ENCODE measurements around the gene LIN52.

LIN52 gene

GRCh38 chr14:74179856-74180255 lies 95.1 kb downstream of the LIN52 start:
- no peaks in the 10 kb centered on the region for H4K20me1 ChIP-seq (ENCODE audit: insufficient read depth, low read length)
- no peak for DNase-seq
- no peaks in the 10 kb centered on the region for H3K9me2 ChIP-seq (replicated peaks; ENCODE audit: insufficient read depth, low read length)
- no peak overlapping the region for H3K9ac ChIP-seq (ENCODE audit: low read length)
- 0 out of 2 replicates have a peak, but pooled peaks cover 3% of the 10 kb centered on the region for H3K79me2 ChIP-seq (ENCODE audit: low read length)
- no peaks in the 10 kb centered on the region for H3K27me3 ChIP-seq (replicated peaks; ENCODE audit: insufficient read depth, low read length)
- H2AFZ ChIP-seq (ENCODE audit: low read length), result no peak overlapping the region
- H3F3A ChIP-seq (ENCODE audit: insufficient read depth, low read length), result peaks cover 4% of the 10 kb centered on the region; the same call in 1 of the 2 replicates
- no peak overlapping the region for H3K4me2 ChIP-seq (ENCODE audit: low read depth, low read length)
- no peak overlapping the region for H3K27ac ChIP-seq (ENCODE audit: low read length)
- 0 out of 2 replicates have a peak, but pooled peaks cover 4% of the 10 kb centered on the region for H3K4me1 ChIP-seq (ENCODE audit: low read length)
- H3K36me3 ChIP-seq (replicated peaks; ENCODE audit: insufficient read depth, low read length), result no peaks in the 10 kb centered on the region
- no peak for TF ChIP-seq EZH2 (optimal IDR thresholded peaks at IDR 0.05; ENCODE audit: low read depth, low read length)
- TF ChIP-seq EZH2phosphoT487 (IDR thresholded peaks at IDR 0.05; ENCODE audit: low read length), result no peak
- TF ChIP-seq CTCF (IDR thresholded peaks at IDR 0.05; ENCODE audit: low read length), result no peak
- no peak overlapping the region for H3K4me3 ChIP-seq (ENCODE audit: low read length)
- H3K9me3 ChIP-seq (replicated peaks; ENCODE audit: insufficient read depth, low read length), result no peaks in the 10 kb centered on the region

GRCh38 chr14:74190927-74191575 lies 106.3 kb downstream of the LIN52 start:
- no peaks in the 10 kb centered on the region for H3K79me2 ChIP-seq (ENCODE audit: low read length)
- H3K4me2 ChIP-seq (ENCODE audit: low read depth, low read length), result no peak overlapping the region
- H3K36me3 ChIP-seq (replicated peaks; ENCODE audit: insufficient read depth, low read length), result no peaks in the 10 kb centered on the region
- H2AFZ ChIP-seq (ENCODE audit: low read length), result no peak overlapping the region
- no peak overlapping the region for H3K9ac ChIP-seq (ENCODE audit: low read length)
- no peak overlapping the region for H3K4me3 ChIP-seq (ENCODE audit: low read length)
- TF ChIP-seq CTCF (IDR thresholded peaks at IDR 0.05; ENCODE audit: low read length) (no peak), EZH2phosphoT487 (IDR thresholded peaks at IDR 0.05; ENCODE audit: low read length) (no peak), EZH2 (optimal IDR thresholded peaks at IDR 0.05; ENCODE audit: low read depth, low read length) (no peak)
- H3F3A ChIP-seq (ENCODE audit: insufficient read depth, low read length), result no peaks in the 10 kb centered on the region
- no peaks in the 10 kb centered on the region for H3K27me3 ChIP-seq (replicated peaks; ENCODE audit: insufficient read depth, low read length)
- no peaks in the 10 kb centered on the region for H4K20me1 ChIP-seq (ENCODE audit: insufficient read depth, low read length)
- H3K9me3 ChIP-seq (replicated peaks; ENCODE audit: insufficient read depth, low read length), result no peaks in the 10 kb centered on the region
- no peaks in the 10 kb centered on the region for H3K4me1 ChIP-seq (ENCODE audit: low read length)
- no peaks in the 10 kb centered on the region for H3K9me2 ChIP-seq (replicated peaks; ENCODE audit: insufficient read depth, low read length)
- no peak overlapping the region for H3K27ac ChIP-seq (ENCODE audit: low read length)
- DNase-seq, result no peak

- H3K36me3 ChIP-seq (replicated peaks; ENCODE audit: insufficient read depth, low read length), result no peaks in the 10 kb centered on the region
- H3K9ac ChIP-seq (ENCODE audit: low read length), result no peak overlapping the region
- H3K79me2 ChIP-seq (ENCODE audit: low read length), result no peaks in the 10 kb centered on the region
- H3K4me1 ChIP-seq (ENCODE audit: low read length), result no peaks in the 10 kb centered on the region
- H2AFZ ChIP-seq (ENCODE audit: low read length), result no peak overlapping the region
- no peaks in the 10 kb centered on the region for H3K27me3 ChIP-seq (replicated peaks; ENCODE audit: insufficient read depth, low read length)
- H3K9me2 ChIP-seq (replicated peaks; ENCODE audit: insufficient read depth, low read length), result no peaks in the 10 kb centered on the region
- no peak overlapping the region for H3K4me3 ChIP-seq (ENCODE audit: low read length)
- H4K20me1 ChIP-seq (ENCODE audit: insufficient read depth, low read length), result no peaks in the 10 kb centered on the region
- H3K9me3 ChIP-seq (replicated peaks; ENCODE audit: insufficient read depth, low read length), result no peaks in the 10 kb centered on the region
- DNase-seq, result no peak
- no peaks in the 10 kb centered on the region for H3F3A ChIP-seq (ENCODE audit: insufficient read depth, low read length)
- no peak overlapping the region for H3K4me2 ChIP-seq (ENCODE audit: low read depth, low read length)
- no peak overlapping the region for H3K27ac ChIP-seq (ENCODE audit: low read length)
- TF ChIP-seq CTCF (IDR thresholded peaks at IDR 0.05; ENCODE audit: low read length) (no peak), EZH2phosphoT487 (IDR thresholded peaks at IDR 0.05; ENCODE audit: low read length) (no peak), EZH2 (optimal IDR thresholded peaks at IDR 0.05; ENCODE audit: low read depth, low read length) (no peak)
These were observed 109.9 kb downstream of the LIN52 start for GRCh38 chr14:74194506-74195274.

Data from MM.1S (cell line).